Measurements from ENCODE around the gene STARD3NL. TPM values are rescaled to one million over a fixed set of nuclear protein-coding genes. Genes with fewer than 3 reads are reported as not detected.

STARD3NL gene
- total and polyA plus RNA-seq, 4 donors: 26.6 to 37.6 (median 33.3) TPM

- DNase-seq: no peak
- H3K36me3 ChIP-seq (ENCODE audit: control insufficient read depth in 1 of 2, insufficient read depth in 2 of 2, low read length in 1 of 2): no peaks in the 10 kb centered on the region
- H3K4me1 ChIP-seq (ENCODE audit: control insufficient read depth in 1 of 2, insufficient read depth in 2 of 2, low read length in 2 of 2): peaks cover 0 to 11% of the 10 kb centered on the region in 2 donors
- no peaks in the 10 kb centered on the region for H3K27me3 ChIP-seq (ENCODE audit: control insufficient read depth in 1 of 2, insufficient read depth in 2 of 2, low read length in 1 of 2)
- H3K4me3 ChIP-seq (ENCODE audit: low read length in 2 of 2): no peak overlapping the region
- no peaks in the 10 kb centered on the region for H3K9me3 ChIP-seq (ENCODE audit: control insufficient read depth, low read length)
- intact Hi-C loops (cut with DNase I): no loop called here
- ATAC-seq (ENCODE audit: low FRiP score): no peak
- no peak overlapping the region for H3K27ac ChIP-seq (ENCODE audit: low read depth in 1 of 2, low read length in 2 of 2)
- WGBS, 2 donors: 76 to 79% methylated on average over 7 of the region's 7 CpGs
Observed at GRCh38 chr7:38187794-38188440, 9.9 kb downstream of the STARD3NL start.

GRCh38 chr7:38189231-38189938, 11.3 kb downstream of the STARD3NL start:
- ATAC-seq (ENCODE audit: low FRiP score): no peak
- no peak overlapping the region for H3K4me3 ChIP-seq (ENCODE audit: low read length in 2 of 2)
- intact Hi-C loops (cut with DNase I): no loop called here

GRCh38 chr7:38190011-38190410, 12.0 kb downstream of the STARD3NL start:
- intact Hi-C loops (cut with DNase I): no loop called here
- Histone ChIP-seq H3K4me3 (ENCODE audit: low read length in 2 of 2) (no peak overlapping the region), H3K27me3 (ENCODE audit: control insufficient read depth in 1 of 2, insufficient read depth in 2 of 2, low read length in 1 of 2) (no peaks in the 10 kb centered on the region), H3K4me1 (ENCODE audit: control insufficient read depth in 1 of 2, insufficient read depth in 2 of 2, low read length in 2 of 2) (peaks cover 0 to 9% of the 10 kb centered on the region in 2 donors), H3K9me3 (ENCODE audit: control insufficient read depth, low read length) (no peaks in the 10 kb centered on the region), H3K27ac (ENCODE audit: low read depth in 1 of 2, low read length in 2 of 2) (no peak overlapping the region), H3K36me3 (ENCODE audit: control insufficient read depth in 1 of 2, insufficient read depth in 2 of 2, low read length in 1 of 2) (no peaks in the 10 kb centered on the region)
- DNase-seq (no peak), ATAC-seq (ENCODE audit: low FRiP score) (no peak)

More at GRCh38 chr7:38189231-38189938, 11.3 kb downstream of the STARD3NL start:
- no peaks in the 10 kb centered on the region for H3K36me3 ChIP-seq (ENCODE audit: control insufficient read depth in 1 of 2, insufficient read depth in 2 of 2, low read length in 1 of 2)
- H3K27me3 ChIP-seq (ENCODE audit: control insufficient read depth in 1 of 2, insufficient read depth in 2 of 2, low read length in 1 of 2): no peaks in the 10 kb centered on the region
- peaks cover 0 to 11% of the 10 kb centered on the region in 2 donors for H3K4me1 ChIP-seq (ENCODE audit: control insufficient read depth in 1 of 2, insufficient read depth in 2 of 2, low read length in 2 of 2)
- WGBS, 2 donors: 77 to 81% methylated on average over 4 of the region's 4 CpGs
- H3K9me3 ChIP-seq (ENCODE audit: control insufficient read depth, low read length): no peaks in the 10 kb centered on the region
- DNase-seq: no peak
- no peak overlapping the region for H3K27ac ChIP-seq (ENCODE audit: low read depth in 1 of 2, low read length in 2 of 2)

GRCh38 chr7:38191791-38192190, 13.7 kb downstream of the STARD3NL start:
- Histone ChIP-seq H3K4me3 (ENCODE audit: low read length in 2 of 2) (no peak overlapping the region), H3K27ac (ENCODE audit: low read depth in 1 of 2, low read length in 2 of 2) (no peak overlapping the region), H3K9me3 (ENCODE audit: control insufficient read depth, low read length) (no peaks in the 10 kb centered on the region), H3K27me3 (ENCODE audit: control insufficient read depth in 1 of 2, insufficient read depth in 2 of 2, low read length in 1 of 2) (no peaks in the 10 kb centered on the region), H3K36me3 (ENCODE audit: control insufficient read depth in 1 of 2, insufficient read depth in 2 of 2, low read length in 1 of 2) (no peaks in the 10 kb centered on the region), H3K4me1 (ENCODE audit: control insufficient read depth in 1 of 2, insufficient read depth in 2 of 2, low read length in 2 of 2) (peaks cover 0 to 5% of the 10 kb centered on the region in 2 donors)
- intact Hi-C loops (cut with DNase I): no loop called here
- 100% methylated on average over 1 of the region's 1 CpG for WGBS, 2 donors
- no peak for DNase-seq
- ATAC-seq (ENCODE audit: low FRiP score): no peak

GRCh38 chr7:38192327-38192726, 14.3 kb downstream of the STARD3NL start:
- Histone ChIP-seq H3K36me3 (ENCODE audit: control insufficient read depth in 1 of 2, insufficient read depth in 2 of 2, low read length in 1 of 2) (no peaks in the 10 kb centered on the region), H3K4me3 (ENCODE audit: low read length in 2 of 2) (no peak overlapping the region), H3K4me1 (ENCODE audit: control insufficient read depth in 1 of 2, insufficient read depth in 2 of 2, low read length in 2 of 2) (peaks cover 0 to 5% of the 10 kb centered on the region in 2 donors), H3K27me3 (ENCODE audit: control insufficient read depth in 1 of 2, insufficient read depth in 2 of 2, low read length in 1 of 2) (no peaks in the 10 kb centered on the region), H3K9me3 (ENCODE audit: control insufficient read depth, low read length) (no peaks in the 10 kb centered on the region), H3K27ac (ENCODE audit: low read depth in 1 of 2, low read length in 2 of 2) (no peak overlapping the region)
- intact Hi-C loops (cut with DNase I): no loop called here
- no peak for ATAC-seq (ENCODE audit: low FRiP score)
- DNase-seq: no peak
- 97% methylated on average over 2 of the region's 2 CpGs for WGBS, 2 donors

GRCh38 chr7:38195804-38196595, 18.0 kb downstream of the STARD3NL start:
- H3K27me3 ChIP-seq (ENCODE audit: control insufficient read depth in 1 of 2, insufficient read depth in 2 of 2, low read length in 1 of 2): no peaks in the 10 kb centered on the region
- 61 to 65% methylated on average over 4 of the region's 4 CpGs for WGBS, 2 donors
- ATAC-seq (ENCODE audit: low FRiP score) (no peak), DNase-seq (no peak)
- H3K9me3 ChIP-seq (ENCODE audit: control insufficient read depth, low read length): no peaks in the 10 kb centered on the region
- no peak overlapping the region for H3K27ac ChIP-seq (ENCODE audit: low read depth in 1 of 2, low read length in 2 of 2)
- H3K4me3 ChIP-seq (ENCODE audit: low read length in 2 of 2): no peak overlapping the region
- intact Hi-C loops (cut with DNase I): no loop called here
- peaks cover 0 to 1% of the 10 kb centered on the region in 2 donors for H3K4me1 ChIP-seq (ENCODE audit: control insufficient read depth in 1 of 2, insufficient read depth in 2 of 2, low read length in 2 of 2)
- H3K36me3 ChIP-seq (ENCODE audit: control insufficient read depth in 1 of 2, insufficient read depth in 2 of 2, low read length in 1 of 2): no peaks in the 10 kb centered on the region

GRCh38 chr7:38198366-38198765, 20.3 kb downstream of the STARD3NL start:
- intact Hi-C loops (cut with DNase I): no loop called here
- ATAC-seq (ENCODE audit: low FRiP score) (no peak), DNase-seq (no peak)
- Histone ChIP-seq H3K4me1 (ENCODE audit: control insufficient read depth in 1 of 2, insufficient read depth in 2 of 2, low read length in 2 of 2) (peaks cover 0 to 1% of the 10 kb centered on the region in 2 donors), H3K4me3 (ENCODE audit: low read length in 2 of 2) (no peak overlapping the region), H3K36me3 (ENCODE audit: control insufficient read depth in 1 of 2, insufficient read depth in 2 of 2, low read length in 1 of 2) (no peaks in the 10 kb centered on the region), H3K27ac (ENCODE audit: low read depth in 1 of 2, low read length in 2 of 2) (no peak overlapping the region), H3K27me3 (ENCODE audit: control insufficient read depth in 1 of 2, insufficient read depth in 2 of 2, low read length in 1 of 2) (no peaks in the 10 kb centered on the region), H3K9me3 (ENCODE audit: control insufficient read depth, low read length) (no peaks in the 10 kb centered on the region)

GRCh38 chr7:38199154-38199553, 21.1 kb downstream of the STARD3NL start:
- no peak for DNase-seq
- no peak for ATAC-seq (ENCODE audit: low FRiP score)
- Histone ChIP-seq H3K36me3 (ENCODE audit: control insufficient read depth in 1 of 2, insufficient read depth in 2 of 2, low read length in 1 of 2) (no peaks in the 10 kb centered on the region), H3K4me1 (ENCODE audit: control insufficient read depth in 1 of 2, insufficient read depth in 2 of 2, low read length in 2 of 2) (peaks cover 0 to 1% of the 10 kb centered on the region in 2 donors), H3K27ac (ENCODE audit: low read depth in 1 of 2, low read length in 2 of 2) (no peak overlapping the region), H3K27me3 (ENCODE audit: control insufficient read depth in 1 of 2, insufficient read depth in 2 of 2, low read length in 1 of 2) (no peaks in the 10 kb centered on the region), H3K9me3 (ENCODE audit: control insufficient read depth, low read length) (no peaks in the 10 kb centered on the region), H3K4me3 (ENCODE audit: low read length in 2 of 2) (no peak overlapping the region)
- intact Hi-C loops (cut with DNase I): no loop called here
- 24 to 31% methylated on average over 2 of the region's 2 CpGs for WGBS, 2 donors
